Subcutaneous adipose tissue (tissue), 4 donors: ENCODE measurements around the gene ABCC8. TPM values are rescaled to one million over a fixed set of nuclear protein-coding genes. Genes with fewer than 3 reads are reported as not detected.

ENCODE experiments used
- total RNA-seq, 4 donors: library from RNA; depleted of rRNA; stranded (reverse); fragments of >200 nt; gene quantifications; one replicate each; pipeline ENCODE4 v1.1.0, GENCODE V29; 2016
- TF ChIP-seq, protein P1 (sequence below): fragments of 450-650 bp; IDR thresholded peaks from one replicate; pipeline ENCODE4 v1.5.1; 2016; ENCODE audit warnings: low read depth, mild to moderate bottlenecking, control low read depth, antibody characterized with exemption, moderate library complexity

The ABCC8 gene
- total RNA-seq, 4 donors from 2014 or later: 0.16 to 0.51 TPM; not detected in 2

DNA sequence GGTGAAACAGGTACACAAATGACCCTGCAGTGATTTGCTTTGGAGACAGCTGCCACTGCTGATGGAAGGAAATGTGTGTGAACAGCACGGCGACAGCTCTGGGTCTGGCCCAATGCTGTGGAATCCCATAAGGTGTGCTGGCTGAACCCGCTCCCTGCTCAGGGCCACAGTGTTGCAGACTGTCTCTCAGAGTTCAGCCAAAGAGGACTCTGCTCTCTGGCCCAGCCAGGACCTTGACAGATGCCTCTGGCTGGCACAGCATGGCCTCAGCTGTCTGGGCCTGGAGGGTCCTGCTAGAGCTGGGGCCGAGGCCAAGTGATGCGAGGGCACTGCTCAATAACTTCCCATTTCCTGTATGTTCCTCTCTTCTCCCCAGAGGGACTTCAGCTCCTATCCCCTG, 5.3 kb upstream of the ABCC8 start:
- TF ChIP-seq, protein P1, sequence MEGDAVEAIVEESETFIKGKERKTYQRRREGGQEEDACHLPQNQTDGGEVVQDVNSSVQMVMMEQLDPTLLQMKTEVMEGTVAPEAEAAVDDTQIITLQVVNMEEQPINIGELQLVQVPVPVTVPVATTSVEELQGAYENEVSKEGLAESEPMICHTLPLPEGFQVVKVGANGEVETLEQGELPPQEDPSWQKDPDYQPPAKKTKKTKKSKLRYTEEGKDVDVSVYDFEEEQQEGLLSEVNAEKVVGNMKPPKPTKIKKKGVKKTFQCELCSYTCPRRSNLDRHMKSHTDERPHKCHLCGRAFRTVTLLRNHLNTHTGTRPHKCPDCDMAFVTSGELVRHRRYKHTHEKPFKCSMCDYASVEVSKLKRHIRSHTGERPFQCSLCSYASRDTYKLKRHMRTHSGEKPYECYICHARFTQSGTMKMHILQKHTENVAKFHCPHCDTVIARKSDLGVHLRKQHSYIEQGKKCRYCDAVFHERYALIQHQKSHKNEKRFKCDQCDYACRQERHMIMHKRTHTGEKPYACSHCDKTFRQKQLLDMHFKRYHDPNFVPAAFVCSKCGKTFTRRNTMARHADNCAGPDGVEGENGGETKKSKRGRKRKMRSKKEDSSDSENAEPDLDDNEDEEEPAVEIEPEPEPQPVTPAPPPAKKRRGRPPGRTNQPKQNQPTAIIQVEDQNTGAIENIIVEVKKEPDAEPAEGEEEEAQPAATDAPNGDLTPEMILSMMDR: no peak

DNA sequence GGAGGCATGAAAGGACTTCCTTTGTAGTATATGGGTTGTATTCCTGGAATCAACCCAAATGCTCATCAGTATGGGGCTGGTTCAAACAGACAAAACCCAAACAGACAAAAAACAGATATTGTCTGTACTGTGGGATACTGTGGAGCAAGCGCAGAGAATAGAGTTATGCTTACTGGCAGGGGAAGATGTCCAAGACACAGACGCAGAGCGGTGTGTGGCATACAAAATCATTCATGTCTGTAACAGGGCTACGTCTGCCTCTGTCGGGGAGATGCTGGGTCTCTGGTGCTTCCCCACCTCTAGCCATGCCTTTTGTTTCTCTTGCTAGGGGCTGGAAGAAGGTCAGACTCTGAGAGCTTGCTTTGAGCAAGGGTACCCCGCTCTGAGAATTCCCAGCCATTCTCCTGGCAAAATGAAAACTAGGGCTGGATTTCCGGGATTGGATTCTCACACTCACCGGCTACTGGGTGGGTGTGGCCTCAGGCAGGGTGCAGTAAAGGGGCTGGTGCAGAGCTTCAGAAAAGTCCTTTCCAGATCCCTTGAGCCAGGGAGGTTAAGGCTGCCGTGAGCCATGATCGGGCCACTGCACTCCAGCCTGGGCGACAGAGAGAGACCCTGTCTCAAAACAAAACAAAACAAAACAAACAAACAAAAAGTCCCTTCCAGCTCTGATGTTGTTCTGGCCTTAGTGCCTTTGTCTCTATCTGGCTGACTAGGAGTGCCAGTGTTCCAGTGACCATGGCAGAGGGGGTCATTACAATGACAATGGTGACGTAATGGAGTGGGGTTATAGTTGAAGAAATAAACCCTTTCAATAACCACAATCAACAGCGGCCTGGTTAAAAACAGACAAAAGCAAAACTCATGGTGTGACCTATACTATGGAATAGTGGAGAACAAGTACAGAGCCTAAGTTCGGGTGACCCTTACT, 2.9 kb upstream of the ABCC8 start:
- TF ChIP-seq, protein P1: no peak

DNA sequence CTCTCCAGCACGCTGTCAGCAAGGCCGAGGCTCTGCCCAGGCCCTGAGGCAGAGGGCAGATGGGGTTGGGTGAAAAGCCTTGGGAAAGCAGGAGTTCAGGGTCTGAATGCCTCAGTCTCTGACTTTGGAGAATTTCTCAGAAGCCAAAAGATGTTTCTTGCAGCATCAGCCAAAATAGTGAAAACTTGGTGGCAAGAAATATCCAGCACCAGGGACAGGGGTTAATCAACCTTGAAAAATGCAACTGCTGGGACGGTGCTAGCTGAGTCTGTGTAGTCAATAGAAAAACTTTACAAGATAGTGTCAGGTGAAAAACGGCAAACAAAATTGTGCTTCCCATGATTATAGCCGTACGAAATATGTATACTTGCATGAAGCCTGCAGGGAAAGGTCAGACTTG, 1.4 kb upstream of the ABCC8 start:
- TF ChIP-seq, protein P1: no peak

DNA sequence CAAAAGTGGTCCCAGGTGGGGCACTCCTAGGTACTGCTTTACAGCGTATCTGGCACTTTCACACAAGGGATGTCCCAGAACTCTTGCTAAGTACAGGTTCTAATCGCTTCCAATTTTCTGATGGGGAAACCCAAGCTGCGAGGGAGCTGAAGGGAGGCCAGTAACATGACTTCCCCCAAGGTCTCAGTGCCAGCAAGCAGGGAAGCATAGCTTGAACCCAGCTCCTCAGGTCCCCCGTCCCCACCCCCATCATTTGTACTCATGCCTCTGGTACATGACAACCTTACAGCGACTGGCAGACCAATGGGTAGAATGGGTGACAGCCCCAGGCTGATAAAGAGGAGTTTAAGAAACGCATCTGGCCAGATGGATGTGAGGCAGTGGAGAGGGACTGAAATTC, 716 bp upstream of the ABCC8 start:
- TF ChIP-seq, protein P1: no peak

DNA sequence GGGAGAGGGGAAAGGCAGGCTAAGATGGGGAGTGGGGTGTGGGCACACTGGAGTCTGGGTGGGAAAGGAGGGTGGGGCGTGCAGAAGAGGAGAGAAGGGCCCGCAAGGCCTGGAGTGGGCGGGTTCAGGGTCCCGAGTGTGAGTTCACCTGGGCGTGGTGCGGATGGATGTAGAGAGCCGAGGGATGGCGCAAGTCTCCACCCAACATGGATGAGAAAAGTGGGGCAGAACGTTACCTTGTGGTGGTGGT, 364 bp upstream of the ABCC8 start:
- TF ChIP-seq, protein P1: no peak

DNA sequence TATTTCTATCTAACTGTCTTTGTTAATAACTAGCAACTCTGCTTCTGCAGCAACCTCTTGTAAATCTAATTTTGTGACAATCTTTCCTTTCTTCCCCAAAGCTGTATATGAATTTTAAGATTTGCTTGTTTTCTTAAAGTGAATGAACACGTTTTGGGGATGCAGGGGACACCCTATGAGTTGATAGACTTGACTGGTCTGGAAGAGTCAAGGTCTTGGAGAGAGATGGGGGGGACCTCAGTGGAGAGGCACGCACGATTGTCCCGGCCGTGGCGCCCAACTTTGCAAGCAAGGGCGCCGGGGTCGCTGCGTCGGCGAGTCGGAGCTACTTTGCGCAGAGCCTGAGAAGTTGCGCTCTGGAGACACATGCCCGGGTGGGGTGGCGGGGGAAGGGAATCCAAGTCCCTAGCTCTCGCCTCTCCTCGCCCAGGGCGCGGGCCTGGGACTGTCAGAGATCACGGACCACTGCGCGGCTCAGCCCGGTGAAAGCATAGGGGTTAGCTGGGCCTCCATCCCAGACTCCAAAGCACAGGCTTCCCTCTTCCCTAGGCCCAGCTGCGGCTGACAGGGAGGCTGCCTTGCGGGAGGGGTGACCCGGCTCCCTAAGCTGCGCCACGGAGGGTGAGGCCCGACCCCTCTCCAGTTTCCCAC, 854 bp downstream of the ABCC8 start:
- TF ChIP-seq, protein P1: no peak

DNA sequence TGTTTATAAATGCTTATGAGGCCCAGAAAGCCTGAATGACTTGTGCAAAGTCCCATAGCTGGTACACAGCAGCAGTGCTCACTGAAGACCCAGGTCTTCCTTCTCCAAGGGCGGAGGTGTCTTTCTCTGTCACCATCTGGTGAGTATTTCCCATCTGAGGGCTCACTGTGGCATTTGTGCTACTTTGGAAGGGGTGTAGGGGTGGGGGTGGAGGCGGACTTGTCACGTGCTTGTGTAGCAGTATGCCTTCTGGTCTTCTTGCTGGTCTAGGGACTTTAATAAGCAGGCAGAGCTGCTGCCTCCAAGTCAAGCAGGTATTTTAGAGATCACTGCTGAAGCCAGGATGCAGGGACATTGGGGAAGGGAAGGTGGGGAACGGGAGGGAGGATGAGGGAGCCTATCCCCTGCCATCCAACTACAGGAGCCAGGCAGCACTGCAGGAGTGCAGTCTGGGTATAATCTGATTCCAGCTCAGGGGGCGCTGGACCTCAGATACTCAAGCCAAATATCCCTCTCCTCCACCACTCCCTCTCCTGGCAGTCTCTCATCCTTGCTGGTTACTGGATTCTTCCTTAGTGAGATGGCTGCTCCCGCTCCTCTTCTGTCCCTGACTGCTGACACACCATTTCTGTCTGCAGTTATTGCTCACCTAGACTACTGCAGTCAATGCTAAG, 3.4 kb downstream of the ABCC8 start:
- TF ChIP-seq, protein P1: no peak
